Gastrocnemius medialis (tissue), 4 donors: ENCODE data around the gene YIPF6. TPM values are rescaled to one million over a fixed set of nuclear protein-coding genes. Genes with fewer than 3 reads are reported as not detected.

Experiments used
- ATAC-seq, 2 donors: fragments of 150-250 bp; one replicate each; pipeline ENCODE4 v1.9.1; 2016
- DNase-seq, 2 donors: peaks; one replicate each; pipeline ENCODE4 v3.0.0-alpha.2; 2019
- H3K27ac ChIP-seq, 4 donors: fragments of 200-600 bp; sonication (generic); 1 replicate in 1 of 4; 2 replicates in 3 of 4; pipeline ENCODE4 v1.5.1; 2016 to 2018; ENCODE audit warnings: mild to moderate bottlenecking in 2 of 4, moderate library complexity in 1 of 4
- H3K27me3 ChIP-seq, 3 donors: fragments of 200-600 bp; sonication (generic) in 2 of 3; 1 replicate in 1 of 3; 2 replicates in 2 of 3; pipeline versions ENCODE4 v1.5.1 to v1.6.0; 2016 to 2019; ENCODE audit warnings: mild to moderate bottlenecking in 1 of 3, moderate library complexity in 1 of 3
- H3K36me3 ChIP-seq, 2 donors: fragments of 200-600 bp; sonication (generic) in 1 of 2; one replicate each; pipeline ENCODE4 v1.5.1; 2017 to 2018
- H3K4me1 ChIP-seq, 2 donors: fragments of 200-600 bp; sonication (generic) in 1 of 2; one replicate each; pipeline ENCODE4 v1.5.1; 2016 to 2017; ENCODE audit warnings: mild to moderate bottlenecking in 2 of 2
- H3K4me3 ChIP-seq, 4 donors: fragments of 200-600 bp; sonication (generic) in 3 of 4; 1 replicate in 1 of 4; 2 replicates in 3 of 4; pipeline ENCODE4 v1.5.1; 2016 to 2019; ENCODE audit warnings: mild to moderate bottlenecking in 2 of 4
- H3K9me3 ChIP-seq, 3 donors: fragments of 200-600 bp; sonication (generic) in 2 of 3; 1 replicate in 1 of 3; 2 replicates in 2 of 3; pipeline ENCODE4 v1.5.1; 2016 to 2019
- CTCF ChIP-seq, 5 experiments: fragments of 450-650 bp in 3 of 5; fragments of 200-600 bp in 2 of 5; sonication (generic) in 2 of 5; IDR thresholded peaks in 4 of 5; conservative IDR thresholded peaks in 1 of 5; 1 replicate in 4 of 5; 2 replicates in 1 of 5; pipeline ENCODE4 v1.5.1; 2016 to 2019; ENCODE audit warnings: antibody characterized with exemption in 5 of 5, mild to moderate bottlenecking in 3 of 5, moderate library complexity in 3 of 5
- POLR2A ChIP-seq, 2 donors: fragments of 450-650 bp; IDR thresholded peaks; one replicate each; pipeline ENCODE4 v1.6.1; 2017; ENCODE audit warnings: antibody characterized with exemption in 2 of 2, mild to moderate bottlenecking in 2 of 2, moderate library complexity in 2 of 2
- in situ Hi-C, 4 donors: fragments of 200-750 bp; cut with MboI; loops; one replicate each; pipeline versions ENCODE4 v1.15.0 to v1.8.0; 2017; ENCODE audit warnings: low sequenced_read_pairs in 4 of 4
- intact Hi-C: fragments of 100-400 bp; cut with DNase I; formaldehyde crosslinking; loops from one replicate; pipeline ENCODE4 v1.15.1; 2023; ENCODE audit warnings: low total_unique reads
- total RNA-seq, 4 donors: library from RNA; depleted of rRNA; stranded (reverse); fragments of >200 nt; gene quantifications; one replicate each; pipeline versions ENCODE4 v1.1.0 to v1.2.3, GENCODE V29; 2016

YIPF6 gene
- total RNA-seq, 4 donors from 2014 or later = 27.3 to 32.7 (median 29.0) TPM

GRCh38 chrX:68568136-68568535, 69.3 kb downstream of the YIPF6 start:
- Histone ChIP-seq H3K9me3 (no peaks in the 10 kb centered on the region), H3K4me3 (no peak overlapping the region), H3K36me3 (no peaks in the 10 kb centered on the region), H3K27ac (no peak overlapping the region), H3K4me1 (no peaks in the 10 kb centered on the region), H3K27me3 (no peaks in the 10 kb centered on the region)
- intact Hi-C loops (no loop called here), in situ Hi-C loops (no loop called here)
- ATAC-seq (no peak), DNase-seq (no peak)
- no peak for TF ChIP-seq CTCF (IDR thresholded peaks at IDR 0.05 in 4 of 5, conservative IDR thresholded peaks at IDR 0.05 in 1 of 5)

GRCh38 chrX:68570598-68570997, 71.7 kb downstream of the YIPF6 start:
- DNase-seq (no peak), ATAC-seq (no peak)
- Histone ChIP-seq H3K27ac (peak overlapping the region in 1 of 4 donors; percentile 75), H3K27me3 (no peaks in the 10 kb centered on the region), H3K9me3 (no peaks in the 10 kb centered on the region), H3K4me1 (no peaks in the 10 kb centered on the region), H3K4me3 (no peak overlapping the region), H3K36me3 (no peaks in the 10 kb centered on the region)
- no peak for TF ChIP-seq POLR2A (IDR thresholded peaks at IDR 0.05)
- no peak for TF ChIP-seq CTCF (IDR thresholded peaks at IDR 0.05 in 4 of 5, conservative IDR thresholded peaks at IDR 0.05 in 1 of 5)
- in situ Hi-C loops (no loop called here), intact Hi-C loops (no loop called here)

GRCh38 chrX:68571292-68571609, 72.4 kb downstream of the YIPF6 start:
- no peaks in the 10 kb centered on the region for H3K4me1 ChIP-seq
- no peak overlapping the region for H3K4me3 ChIP-seq
- in situ Hi-C loops = no loop called here
- no peaks in the 10 kb centered on the region for H3K36me3 ChIP-seq
- ATAC-seq (peak; percentile 46 to 70), DNase-seq (peak in 1 of 2 donors; percentile 17)
- peak overlapping the region in 3 of 4 donors; percentile 63 to 75 (median 73) for H3K27ac ChIP-seq
- TF ChIP-seq POLR2A (IDR thresholded peaks at IDR 0.05) = no peak
- TF ChIP-seq CTCF (IDR thresholded peaks at IDR 0.05 in 4 of 5, conservative IDR thresholded peaks at IDR 0.05 in 1 of 5) = no peak
- intact Hi-C loops = no loop called here
- no peaks in the 10 kb centered on the region for H3K27me3 ChIP-seq
- H3K9me3 ChIP-seq = no peaks in the 10 kb centered on the region

- in situ Hi-C loops (no loop called here), intact Hi-C loops (no loop called here)
- H3K9me3 ChIP-seq = no peaks in the 10 kb centered on the region
- DNase-seq (peak; percentile 3 to 11), ATAC-seq (peak; percentile 97 to 99)
- peak in 1 of 2 donors; percentile 4 for TF ChIP-seq POLR2A (IDR thresholded peaks at IDR 0.05)
- TF ChIP-seq CTCF (IDR thresholded peaks at IDR 0.05 in 4 of 5, conservative IDR thresholded peaks at IDR 0.05 in 1 of 5) = no peak
- H3K27ac ChIP-seq = peak overlapping the region in 3 of 4 donors; percentile 63 to 75 (median 73)
- no peaks in the 10 kb centered on the region for H3K4me1 ChIP-seq
- H3K4me3 ChIP-seq = no peak overlapping the region
- H3K36me3 ChIP-seq = no peaks in the 10 kb centered on the region
- no peaks in the 10 kb centered on the region for H3K27me3 ChIP-seq
Measured at GRCh38 chrX:68571610-68572311, 72.9 kb downstream of the YIPF6 start.

GRCh38 chrX:68574240-68574639, 75.4 kb downstream of the YIPF6 start:
- ATAC-seq = no peak
- H3K27me3 ChIP-seq = no peaks in the 10 kb centered on the region

More at GRCh38 chrX:68574240-68574639, 75.4 kb downstream of the YIPF6 start:
- intact Hi-C loops = no loop called here
- H3K4me1 ChIP-seq = no peaks in the 10 kb centered on the region
- no peak for DNase-seq
- in situ Hi-C loops = no loop called here
- H3K9me3 ChIP-seq = no peaks in the 10 kb centered on the region
- no peaks in the 10 kb centered on the region for H3K36me3 ChIP-seq
- TF ChIP-seq POLR2A (IDR thresholded peaks at IDR 0.05) (no peak), CTCF (IDR thresholded peaks at IDR 0.05 in 4 of 5, conservative IDR thresholded peaks at IDR 0.05 in 1 of 5) (no peak)
- no peak overlapping the region for H3K27ac ChIP-seq
- H3K4me3 ChIP-seq = no peak overlapping the region
